Subcutaneous adipose tissue (tissue), 4 donors: Measurements from ENCODE around the gene ST6GALNAC2. TPM values are rescaled to one million over a fixed set of nuclear protein-coding genes. Genes with fewer than 3 reads are reported as not detected.

Experiments
- CTCF ChIP-seq: fragments of 450-650 bp; IDR thresholded peaks from one replicate; pipeline ENCODE4 v1.5.1; 2016; ENCODE audit warnings: low read depth, mild to moderate bottlenecking, control low read depth, antibody characterized with exemption, moderate library complexity
- small RNA-seq: library from RNA; depleted of rRNA; stranded (forward); fragments of <200 nt; gene quantifications from one replicate; pipeline ENCODE3, GENCODE V24; 2016
- total RNA-seq, 4 donors: library from RNA; depleted of rRNA; stranded (reverse); fragments of >200 nt; gene quantifications; one replicate each; pipeline ENCODE4 v1.1.0, GENCODE V29; 2016

Gene ST6GALNAC2
- total RNA-seq, 4 donors from 2014 or later = 4.2 to 18.0 (median 12.7) TPM

- no peak for TF ChIP-seq CTCF
These were observed 66.4 kb downstream of the ST6GALNAC2 start for GRCh38 chr17:76519048-76519966.

GRCh38 chr17:76517638-76518038, 68.0 kb downstream of the ST6GALNAC2 start:
- TF ChIP-seq CTCF = no peak

Small RNA genes lying within 50 kb of the gene (small RNA-seq; reads per million reads assigned to genes)
- not detected for gene AC015802.2
- not detected for gene SNORD1A
- gene SNORD1B = 2,043 reads per million, percentile 99 among the genes with 10 or more reads in this experiment

Other genes with a start within 250 kb of the ST6GALNAC2 start
- 100 to 1,000 TPM in 1 of 4 donors, 10 to 100 TPM in 3; 64.4 to 104 (median 71.2) TPM for gene PRPSAP1, start 231.9 kb downstream of the ST6GALNAC2 start, total RNA-seq
- gene SPHK1, start 201.3 kb downstream of the ST6GALNAC2 start, total RNA-seq = 10 to 100 TPM in 1 of 4 donors, 1 to 10 TPM in 3; 1.3 to 11.6 (median 7.6) TPM
- gene UBE2O, start 132.7 kb downstream of the ST6GALNAC2 start, total RNA-seq = 10 to 100 TPM in 3 of 4 donors, 1 to 10 TPM in 1; 7.2 to 14.3 (median 12.6) TPM
- not detected for gene AANAT, start 118.3 kb downstream of the ST6GALNAC2 start, total RNA-seq
- 10 to 100 TPM; 23.2 to 68.0 (median 37.2) TPM for gene RHBDF2, start 84.4 kb downstream of the ST6GALNAC2 start, total RNA-seq
- 10 to 100 TPM; 29.9 to 48.6 (median 40.3) TPM for gene CYGB, start 48.2 kb downstream of the ST6GALNAC2 start, total RNA-seq
- gene PRCD, start 45.8 kb downstream of the ST6GALNAC2 start, total RNA-seq = 10 to 100 TPM in 3 of 4 donors, 1 to 10 TPM in 1; 8.0 to 15.6 (median 11.3) TPM
- gene ST6GALNAC1, start 57.9 kb upstream of the ST6GALNAC2 start, total RNA-seq = 1 to 10 TPM in 3 of 4 donors, under 1 TPM in 1; 0.51 to 1.8 (median 1.5) TPM
- gene MXRA7, start 125.1 kb upstream of the ST6GALNAC2 start, total RNA-seq = 100 to 1,000 TPM; 124 to 243 (median 165) TPM
- gene JMJD6, start 140.7 kb upstream of the ST6GALNAC2 start, total RNA-seq = 10 to 100 TPM; 17.5 to 21.8 (median 18.8) TPM
- 10 to 100 TPM; 23.7 to 56.4 (median 31.2) TPM for gene METTL23, start 141.0 kb upstream of the ST6GALNAC2 start, total RNA-seq
- 100 to 1,000 TPM; 126 to 238 (median 159) TPM for gene SRSF2, start 151.5 kb upstream of the ST6GALNAC2 start, total RNA-seq
- 10 to 100 TPM; 18.5 to 35.9 (median 26.9) TPM for gene MFSD11, start 152.3 kb upstream of the ST6GALNAC2 start, total RNA-seq